ENCODE data around the gene ZSCAN29. TPM values are rescaled to one million over a fixed set of nuclear protein-coding genes. Genes with fewer than 3 reads are reported as not detected.

Gene ZSCAN29
- total RNA-seq, 2 donors from 2014 or later = 18.3 to 26.2 TPM

GRCh38 chr15:43378601-43379000 is 7.8 kb upstream of the ZSCAN29 start:
- Histone ChIP-seq H3K36me3 (no peaks in the 10 kb centered on the region), H3K4me1 (replicated peaks) (no peaks in the 10 kb centered on the region), H3K9me3 (no peaks in the 10 kb centered on the region), H3K4me3 (no peak overlapping the region), H3K27me3 (replicated peaks; ENCODE audit: insufficient read depth) (no peaks in the 10 kb centered on the region), H3K27ac (no peak overlapping the region)
- no peak for DNase-seq (ENCODE audit: low spot score)
- no peak for TF ChIP-seq POLR2A (IDR thresholded peaks at IDR 0.05)
- intact Hi-C loops (cut with DNase I) = no loop called here

- Histone ChIP-seq H3K27me3 (replicated peaks; ENCODE audit: insufficient read depth) (no peaks in the 10 kb centered on the region), H3K27ac (no peak overlapping the region), H3K9me3 (no peaks in the 10 kb centered on the region), H3K36me3 (no peaks in the 10 kb centered on the region), H3K4me1 (replicated peaks) (no peaks in the 10 kb centered on the region), H3K4me3 (no peak overlapping the region)
- WGBS = 79% methylated on average over 13 of the region's 13 CpGs
- no peak for DNase-seq (ENCODE audit: low spot score)
- intact Hi-C loops (cut with DNase I) = no loop called here
- TF ChIP-seq CTCF (IDR thresholded peaks at IDR 0.05) = peak in 2 of 4 experiments; percentile 23 to 37
- TF ChIP-seq POLR2A (IDR thresholded peaks at IDR 0.05) = no peak
Observed at GRCh38 chr15:43376017-43376705, 5.3 kb upstream of the ZSCAN29 start.

GRCh38 chr15:43370310-43370974 is 401 bp downstream of the ZSCAN29 start:
- intact Hi-C loops (cut with DNase I) = no loop called here
- peaks cover 0 to 5% of the 10 kb centered on the region in 2 donors for H3K36me3 ChIP-seq
- no peak for DNase-seq (ENCODE audit: low spot score)
- no peak for TF ChIP-seq POLR2A (IDR thresholded peaks at IDR 0.05)
- TF ChIP-seq POLR2AphosphoS5 (IDR thresholded peaks at IDR 0.05) = no peak
- TF ChIP-seq CTCF (IDR thresholded peaks at IDR 0.05) = no peak
- no peaks in the 10 kb centered on the region for H3K27me3 ChIP-seq (replicated peaks; ENCODE audit: insufficient read depth)
- H3K4me1 ChIP-seq (replicated peaks) = peaks cover 7% of the 10 kb centered on the region
- H3K4me3 ChIP-seq = peak overlapping the region; percentile 67 to 70
- under 1% methylated on average over 42 of the region's 45 CpGs for WGBS
- no peaks in the 10 kb centered on the region for H3K9me3 ChIP-seq
- H3K27ac ChIP-seq = peak overlapping the region; percentile 57 to 69

GRCh38 chr15:43361313-43361903 is 9.4 kb downstream of the ZSCAN29 start:
- no peaks in the 10 kb centered on the region for H3K4me1 ChIP-seq (replicated peaks)
- no peaks in the 10 kb centered on the region for H3K9me3 ChIP-seq
- intact Hi-C loops (cut with DNase I) = no loop called here

More at GRCh38 chr15:43361313-43361903, 9.4 kb downstream of the ZSCAN29 start:
- no peak overlapping the region for H3K4me3 ChIP-seq
- DNase-seq (ENCODE audit: low spot score) = no peak
- no peak overlapping the region for H3K27ac ChIP-seq
- peaks cover 16 to 28% of the 10 kb centered on the region in 2 donors for H3K36me3 ChIP-seq
- WGBS = 97% methylated on average over 7 of the region's 7 CpGs
- no peaks in the 10 kb centered on the region for H3K27me3 ChIP-seq (replicated peaks; ENCODE audit: insufficient read depth)
- TF ChIP-seq CTCF (IDR thresholded peaks at IDR 0.05) (no peak), POLR2A (IDR thresholded peaks at IDR 0.05) (no peak), POLR2AphosphoS5 (IDR thresholded peaks at IDR 0.05) (no peak)

Measured in prostate gland (tissue), 2 donors.